Vagina (tissue), 2 donors: ENCODE data around the gene COBLL1.

Experiments
- CTCF ChIP-seq, 3 experiments: fragments of 450-650 bp in 2 of 3; fragments of 200-600 bp in 1 of 3; sonication (generic) in 1 of 3; IDR thresholded peaks; one replicate each; pipeline ENCODE4 v1.5.1; 2017 to 2019; ENCODE audit warnings: antibody characterized with exemption in 3 of 3, mild to moderate bottlenecking in 2 of 3, moderate library complexity in 2 of 3
- POLR2A ChIP-seq, 2 donors: fragments of 450-650 bp; IDR thresholded peaks; one replicate each; pipeline ENCODE4 v1.6.1; 2017; ENCODE audit warnings: antibody characterized with exemption in 2 of 2, mild to moderate bottlenecking in 2 of 2, moderate library complexity in 2 of 2
- POLR2AphosphoS5 ChIP-seq, 2 donors: sonication (generic); formaldehyde crosslinking; IDR thresholded peaks; one replicate each; pipeline ENCODE4 v1.9.0; 2017; ENCODE audit warnings: antibody characterized with exemption in 2 of 2, mild to moderate bottlenecking in 2 of 2, low read depth in 1 of 2; ENCODE audit not compliant: insufficient read depth in 1 of 2

GRCh38 chr2:164662066-164662465, 179.6 kb downstream of the COBLL1 start:
- TF ChIP-seq CTCF (IDR thresholded peaks at IDR 0.05) (no peak), POLR2A (IDR thresholded peaks at IDR 0.05) (no peak), POLR2AphosphoS5 (IDR thresholded peaks at IDR 0.05; ENCODE audit: insufficient read depth in 1 of 2, low read depth in 1 of 2) (no peak)
